ENCODE measurements around the gene PAQR3. TPM values are rescaled to one million over a fixed set of nuclear protein-coding genes. Genes with fewer than 3 reads are reported as not detected.

The PAQR3 gene
- 10 to 100 TPM in 1 of 2 donors, 1 to 10 TPM in 1; 10.0 to 14.3 TPM for total RNA-seq

GRCh38 chr4:78938868-78939666, at the start of gene PAQR3:
PAQR3 (minus strand) TSS chr4:78939438; CDS start chr4:78939224, 214 bp downstream.

Small RNAs within 50 kb of the gene (small RNA-seq; reads per million reads assigned to genes)
- 0 reads per million in 2 donors for gene RN7SL127P

Other genes with a start within 250 kb of the PAQR3 start
- gene BMP2K, start 163.1 kb downstream of the PAQR3 start, total RNA-seq, result 10 to 100 TPM; 54.3 to 60.9 TPM